NK-92 (cell line): Measurements from ENCODE around the gene OCEL1.
"Not testable (repeated sequence)": the region's sequence is repeated elsewhere in the genome, so short reads cannot be mapped to it uniquely, and the experiment has no call there.

Source experiments
- DNase-seq: peaks from one replicate; lab custom pipeline; 2025; ENCODE audit not compliant: unreplicated experiment; lab: John Stamatoyannopoulos, UW

The OCEL1 gene

GRCh38 chr19:17226002-17226933 lies at the start of gene OCEL1:
TSS of gene OCEL1 (plus strand) at chr19:17226226. CDS start at chr19:17226248, 22 bp downstream.
- peak; percentile 75 for DNase-seq

GRCh38 chr19:17178291-17178690 lies 47.7 kb upstream of the OCEL1 start:
- DNase-seq, result no peak

GRCh38 chr19:17180997-17181702 lies 44.9 kb upstream of the OCEL1 start:
- no peak for DNase-seq

- DNase-seq, result no peak
Measured at GRCh38 chr19:17183271-17183761, 42.7 kb upstream of the OCEL1 start.

- DNase-seq, result no peak
Measured at GRCh38 chr19:17183858-17184321, 42.1 kb upstream of the OCEL1 start.

GRCh38 chr19:17184371-17184841 lies 41.6 kb upstream of the OCEL1 start:
- no peak for DNase-seq

- DNase-seq, result no peak
Measured at GRCh38 chr19:17185590-17185989, 40.4 kb upstream of the OCEL1 start.

- not testable (repeated sequence) for DNase-seq
Measured at GRCh38 chr19:17191736-17192135, 34.3 kb upstream of the OCEL1 start.

GRCh38 chr19:17192751-17193150 lies 33.3 kb upstream of the OCEL1 start:
- no peak for DNase-seq

GRCh38 chr19:17194608-17195007 lies 31.4 kb upstream of the OCEL1 start:
- no peak for DNase-seq

- DNase-seq, result no peak
Measured at GRCh38 chr19:17195106-17195505, 30.9 kb upstream of the OCEL1 start.

GRCh38 chr19:17196610-17197009 lies 29.4 kb upstream of the OCEL1 start:
- DNase-seq, result no peak

GRCh38 chr19:17197666-17198065 lies 28.4 kb upstream of the OCEL1 start:
- no peak for DNase-seq

GRCh38 chr19:17200408-17201079 lies 25.5 kb upstream of the OCEL1 start:
- no peak for DNase-seq

- no peak for DNase-seq
Measured at GRCh38 chr19:17202249-17202648, 23.8 kb upstream of the OCEL1 start.

GRCh38 chr19:17202713-17203112 lies 23.3 kb upstream of the OCEL1 start:
- no peak for DNase-seq

GRCh38 chr19:17205237-17206140 lies 20.5 kb upstream of the OCEL1 start:
- DNase-seq, result no peak

GRCh38 chr19:17206736-17207581 lies 19.1 kb upstream of the OCEL1 start:
- DNase-seq, result no peak
